Right atrium auricular region (tissue), 2 donors: ENCODE data around the gene CPN1. TPM values are rescaled to one million over a fixed set of nuclear protein-coding genes. Genes with fewer than 3 reads are reported as not detected.

Experiments used
- DNase-seq: peaks from one replicate; pipeline ENCODE4 v3.0.0-alpha.2; 2019; ENCODE audit warnings: low spot score
- H3K27ac ChIP-seq, 2 donors: fragments of 200-600 bp; sonication (generic); 1 replicate in 1 of 2; 2 replicates in 1 of 2; pipeline ENCODE4 v1.5.1; 2016 to 2019
- H3K27me3 ChIP-seq, 2 donors: fragments of 200-600 bp; sonication (generic); one replicate each; pipeline versions ENCODE4 v1.5.1 to v1.6.0; 2017 to 2019
- H3K36me3 ChIP-seq: fragments of 200-600 bp; sonication (generic); one replicate; pipeline ENCODE4 v1.5.1; 2016
- H3K4me1 ChIP-seq, 2 donors: fragments of 200-600 bp; sonication (generic); one replicate each; pipeline versions ENCODE4 v1.5.1 to v1.6.0; 2017 to 2019
- H3K4me3 ChIP-seq, 2 donors: fragments of 200-600 bp; sonication (generic); 1 replicate in 1 of 2; 2 replicates in 1 of 2; pipeline ENCODE4 v1.5.1; 2017 to 2019; ENCODE audit warnings: mild to moderate bottlenecking in 1 of 2, moderate library complexity in 1 of 2
- H3K9me3 ChIP-seq, 2 donors: fragments of 200-600 bp; sonication (generic); one replicate each; pipeline ENCODE4 v1.5.1; 2019
- total RNA-seq, 2 donors: library from RNA; depleted of rRNA; stranded (reverse); fragments of >200 nt; gene quantifications; one replicate each; pipeline ENCODE4 v1.1.0, GENCODE V29; 2016
- TF ChIP-seq, protein P1 (sequence below), 2 donors: fragments of 200-600 bp; sonication (generic); IDR thresholded peaks; one replicate each; pipeline ENCODE4 v1.5.1; 2019; ENCODE audit warnings: antibody characterized with exemption in 2 of 2

The CPN1 gene
- total RNA-seq, 2 donors from 2014 or later: not detected

DNA sequence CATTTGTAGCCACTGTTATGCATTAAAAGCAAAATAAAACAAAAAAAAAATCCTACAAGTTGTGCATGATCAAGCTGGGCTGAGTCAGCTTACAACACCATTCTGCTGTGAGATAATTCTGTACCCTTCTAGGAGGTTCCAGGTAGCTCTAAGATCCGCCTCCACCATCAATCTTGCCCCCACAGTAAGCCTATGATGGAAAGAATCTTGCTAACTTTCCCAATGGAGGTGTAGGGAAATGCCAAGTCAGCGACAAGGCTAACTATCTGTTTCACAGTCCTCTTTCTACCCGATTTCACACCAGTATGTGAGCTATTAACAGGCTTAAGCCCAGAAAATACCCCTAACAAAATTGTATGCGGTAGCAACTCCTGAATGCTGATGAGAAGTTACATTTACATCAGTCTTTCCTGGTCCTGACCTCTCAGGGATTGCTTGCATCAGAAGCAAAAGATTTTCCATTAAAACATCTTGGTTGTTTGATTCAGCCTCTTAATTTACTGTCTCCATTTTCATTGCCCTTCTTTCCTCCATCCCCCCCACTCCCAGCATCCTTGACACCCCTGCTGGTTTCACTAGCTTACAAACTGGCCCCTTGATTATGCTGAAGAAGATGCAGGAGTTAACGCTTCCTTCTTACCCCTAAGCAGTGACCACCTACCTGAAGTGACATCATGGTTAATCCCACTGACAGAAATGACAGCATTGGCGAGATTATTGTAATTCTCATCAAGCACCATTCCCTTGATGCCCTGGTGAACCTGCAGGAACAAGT, 27.8 kb downstream of the CPN1 start:
- Histone ChIP-seq H3K4me1 (no peaks in the 10 kb centered on the region), H3K27ac (no peak overlapping the region), H3K36me3 (no peaks in the 10 kb centered on the region), H3K4me3 (no peak overlapping the region), H3K9me3 (peaks cover 0 to 10% of the 10 kb centered on the region in 2 donors), H3K27me3 (no peaks in the 10 kb centered on the region)
- DNase-seq: no peak
- TF ChIP-seq, protein P1, sequence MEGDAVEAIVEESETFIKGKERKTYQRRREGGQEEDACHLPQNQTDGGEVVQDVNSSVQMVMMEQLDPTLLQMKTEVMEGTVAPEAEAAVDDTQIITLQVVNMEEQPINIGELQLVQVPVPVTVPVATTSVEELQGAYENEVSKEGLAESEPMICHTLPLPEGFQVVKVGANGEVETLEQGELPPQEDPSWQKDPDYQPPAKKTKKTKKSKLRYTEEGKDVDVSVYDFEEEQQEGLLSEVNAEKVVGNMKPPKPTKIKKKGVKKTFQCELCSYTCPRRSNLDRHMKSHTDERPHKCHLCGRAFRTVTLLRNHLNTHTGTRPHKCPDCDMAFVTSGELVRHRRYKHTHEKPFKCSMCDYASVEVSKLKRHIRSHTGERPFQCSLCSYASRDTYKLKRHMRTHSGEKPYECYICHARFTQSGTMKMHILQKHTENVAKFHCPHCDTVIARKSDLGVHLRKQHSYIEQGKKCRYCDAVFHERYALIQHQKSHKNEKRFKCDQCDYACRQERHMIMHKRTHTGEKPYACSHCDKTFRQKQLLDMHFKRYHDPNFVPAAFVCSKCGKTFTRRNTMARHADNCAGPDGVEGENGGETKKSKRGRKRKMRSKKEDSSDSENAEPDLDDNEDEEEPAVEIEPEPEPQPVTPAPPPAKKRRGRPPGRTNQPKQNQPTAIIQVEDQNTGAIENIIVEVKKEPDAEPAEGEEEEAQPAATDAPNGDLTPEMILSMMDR (IDR thresholded peaks at IDR 0.05): no peak

DNA sequence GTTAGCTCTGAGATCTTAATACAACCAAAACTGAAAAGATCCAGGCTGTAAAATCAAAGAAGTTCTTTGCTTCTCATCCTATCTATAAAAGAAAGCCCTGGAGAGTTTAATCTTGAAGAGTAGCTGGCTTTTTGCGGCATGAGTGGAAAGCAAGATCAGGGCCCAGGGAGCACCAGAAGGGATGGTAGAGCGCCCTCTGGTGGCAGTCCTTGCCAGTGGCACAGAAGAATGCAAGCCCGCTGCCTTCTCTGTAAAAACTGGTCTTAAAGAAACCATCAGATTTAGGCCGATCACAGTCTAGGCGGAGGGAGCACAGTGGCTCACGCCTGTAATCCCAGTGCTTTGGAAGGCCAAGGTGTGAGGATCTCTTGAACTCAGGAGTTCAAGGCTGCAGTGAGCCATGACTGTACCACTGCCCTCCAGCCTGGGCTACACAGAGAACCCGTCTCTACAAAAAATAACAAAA, 35.6 kb downstream of the CPN1 start:
- Histone ChIP-seq H3K27ac (no peak overlapping the region), H3K27me3 (no peaks in the 10 kb centered on the region), H3K36me3 (no peaks in the 10 kb centered on the region), H3K9me3 (no peaks in the 10 kb centered on the region), H3K4me3 (no peak overlapping the region), H3K4me1 (peaks cover 0 to 32% of the 10 kb centered on the region in 2 donors)
- DNase-seq: peak; percentile 90
- TF ChIP-seq, protein P1 (IDR thresholded peaks at IDR 0.05): peak; percentile 93 to 98

DNA sequence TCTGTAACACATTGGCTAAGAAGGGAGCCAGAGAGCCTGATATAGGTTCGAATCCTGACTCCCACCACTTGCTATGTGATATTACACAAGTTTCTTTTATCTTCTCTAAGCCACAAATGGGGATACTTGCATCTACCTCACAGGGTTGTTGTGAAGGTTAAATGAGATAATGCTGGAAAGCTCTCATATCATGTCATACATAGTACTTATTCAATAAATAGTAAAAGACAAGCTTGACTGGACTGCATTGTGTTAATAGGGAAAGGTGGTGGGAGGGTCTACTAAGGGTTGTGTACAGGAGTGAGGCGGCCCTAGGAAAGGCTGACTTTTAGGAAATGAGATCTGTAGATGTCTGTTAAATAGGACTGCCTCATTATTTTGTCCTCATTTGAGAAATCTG, 36.1 kb downstream of the CPN1 start:
- Histone ChIP-seq H3K4me1 (peaks cover 0 to 32% of the 10 kb centered on the region in 2 donors), H3K4me3 (no peak overlapping the region), H3K9me3 (no peaks in the 10 kb centered on the region), H3K36me3 (no peaks in the 10 kb centered on the region), H3K27me3 (no peaks in the 10 kb centered on the region), H3K27ac (no peak overlapping the region)
- TF ChIP-seq, protein P1 (IDR thresholded peaks at IDR 0.05): no peak
- DNase-seq: no peak

GRCh38 chr10:100043796-100044195, 37.9 kb downstream of the CPN1 start:
- no peaks in the 10 kb centered on the region for H3K9me3 ChIP-seq
- H3K4me3 ChIP-seq: no peak overlapping the region
- H3K4me1 ChIP-seq: peaks cover 0 to 32% of the 10 kb centered on the region in 2 donors
- TF ChIP-seq, protein P1 (IDR thresholded peaks at IDR 0.05): no peak
- H3K36me3 ChIP-seq: no peaks in the 10 kb centered on the region
- H3K27me3 ChIP-seq: no peaks in the 10 kb centered on the region
- DNase-seq: peak; percentile 68
- peak overlapping the region; percentile 24 to 79 for H3K27ac ChIP-seq

DNA sequence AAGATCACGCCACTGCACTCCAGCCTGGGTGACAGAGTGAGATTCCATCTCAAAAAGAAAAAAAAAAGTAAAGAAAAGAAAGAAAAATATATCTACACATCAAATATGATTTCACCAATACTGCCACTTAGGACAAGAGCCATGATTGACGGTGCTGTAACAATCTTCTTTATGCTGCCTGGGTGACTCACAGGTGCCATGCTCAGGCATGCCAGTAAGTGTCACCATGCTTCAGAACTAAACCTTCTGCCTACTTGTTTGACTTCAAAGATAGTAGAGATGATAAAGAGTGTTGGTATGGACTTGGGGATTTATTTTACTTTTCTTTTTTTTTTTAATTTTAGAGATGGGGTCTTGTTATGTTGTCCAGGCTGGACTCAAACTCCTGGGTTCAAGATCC, 38.3 kb downstream of the CPN1 start:
- Histone ChIP-seq H3K27me3 (no peaks in the 10 kb centered on the region), H3K4me1 (peaks cover 0 to 33% of the 10 kb centered on the region in 2 donors), H3K4me3 (no peak overlapping the region), H3K9me3 (no peaks in the 10 kb centered on the region), H3K27ac (peak overlapping the region; percentile 24 to 79), H3K36me3 (no peaks in the 10 kb centered on the region)
- no peak for DNase-seq
- TF ChIP-seq, protein P1 (IDR thresholded peaks at IDR 0.05): no peak
